ENCODE measurements around the gene TTC34.

GRCh38 chr1:2826736-2827292 is 25.3 kb upstream of the TTC34 start:
- TF ChIP-seq POLR2A (IDR thresholded peaks at IDR 0.05) (no peak), CTCF (IDR thresholded peaks at IDR 0.05) (no peak)
